Stomach (tissue), 4 donors: Measurements from ENCODE around the gene LCP1.

ENCODE experiments used
- CTCF ChIP-seq, 7 experiments: fragments of 450-650 bp in 4 of 7; fragments of 200-600 bp in 3 of 7; sonication (generic) in 3 of 7; IDR thresholded peaks; one replicate each; pipeline ENCODE4 v1.5.1; 2016 to 2019; ENCODE audit warnings: antibody characterized with exemption in 7 of 7, control low read depth in 2 of 7, mild to moderate bottlenecking in 1 of 7
- EP300 ChIP-seq: sonication (generic); formaldehyde crosslinking; IDR thresholded peaks from one replicate; pipeline ENCODE4 v1.6.1; 2017; ENCODE audit warnings: antibody characterized with exemption

GRCh38 chr13:46145950-46146349 is 36.0 kb downstream of the LCP1 start:
- no peak for TF ChIP-seq CTCF (IDR thresholded peaks at IDR 0.05)
- no peak for TF ChIP-seq EP300
